H1 (cell line): ENCODE results near the gene USP36. TPM values are rescaled to one million over a fixed set of nuclear protein-coding genes. Genes with fewer than 3 reads are reported as not detected.
"Not testable (repeated sequence)": the region's sequence is repeated elsewhere in the genome, so short reads cannot be mapped to it uniquely, and the experiment has no call there.

ENCODE experiments used
- CTCF ChIA-PET: fragments of 300-600 bp; sonication (Branson Sonifier 250); formaldehyde crosslinking; loops from one replicate; lab custom pipeline; 2021; ENCODE audit not compliant: partially characterized antibody; lab: Charles Lee
- POLR2A ChIA-PET: fragments of 300-600 bp; sonication (Branson Sonifier 250); formaldehyde crosslinking; loops from one replicate; lab custom pipeline; 2021; ENCODE audit warnings: inconsistent platforms; ENCODE audit not compliant: partially characterized antibody; lab: Charles Lee
- DNase-seq, 2 experiments: peaks; one replicate each; pipeline versions ENCODE4 v3.0.0 to v3.0.0-alpha.2; 2010 to 2022; ENCODE audit warnings: low spot score in 2 of 2, low read depth in 1 of 2, mixed read lengths in 1 of 2
- FAIRE-seq: peaks from 2 replicates; lab custom pipeline; 2011; peaks lifted over from hg19 to GRCh38; lab: Jason Lieb, UNC
- H2AFZ ChIP-seq: 2 replicates; pipeline ENCODE4 v1.8.1; 2012; ENCODE audit warnings: low read length, inconsistent platforms
- H2AK5ac ChIP-seq: 2 replicates; pipeline ENCODE4 v1.6.1; 2013; ENCODE audit warnings: low read depth, low read length
- H2BK120ac ChIP-seq: replicated peaks from 2 replicates; pipeline ENCODE3; 2013; ENCODE audit warnings: low read depth, low read length, inconsistent platforms
- H2BK12ac ChIP-seq: 2 replicates; pipeline ENCODE4 v1.6.1; 2013; ENCODE audit warnings: low read depth, low read length
- H2BK15ac ChIP-seq: 2 replicates; pipeline ENCODE4 v1.6.1; 2013; ENCODE audit warnings: low read length
- H2BK20ac ChIP-seq: 2 replicates; pipeline ENCODE4 v1.6.1; 2013; ENCODE audit warnings: low read length
- H2BK5ac ChIP-seq: 2 replicates; pipeline ENCODE4 v1.6.1; 2013; ENCODE audit warnings: low read depth, low read length
- H3K14ac ChIP-seq: 2 replicates; pipeline ENCODE4 v1.6.1; 2013; ENCODE audit warnings: inconsistent platforms; ENCODE audit not compliant: insufficient read length
- H3K18ac ChIP-seq: 2 replicates; pipeline ENCODE4 v1.6.1; 2013; ENCODE audit warnings: low read length; ENCODE audit errors: extremely low read depth
- H3K23ac ChIP-seq: 2 replicates; pipeline ENCODE4 v1.6.1; 2013; ENCODE audit warnings: inconsistent platforms; ENCODE audit not compliant: insufficient read length
- H3K23me2 ChIP-seq: 2 replicates; pipeline ENCODE4 v1.6.1; 2013; ENCODE audit warnings: low read depth, low read length
- H3K27ac ChIP-seq: 2 replicates; pipeline ENCODE4 v1.6.1; 2011; ENCODE audit warnings: low read depth, low read length, inconsistent platforms
- H3K27me3 ChIP-seq, 4 experiments: replicated peaks in 1 of 4; 1 replicate in 1 of 4; 2 replicates in 3 of 4; pipeline versions ENCODE4 v1.6.1 to v1.8.1; 2011 to 2013; ENCODE audit warnings: low read length in 3 of 4, mild to moderate bottlenecking in 3 of 4, inconsistent platforms in 2 of 4, mixed read lengths in 2 of 4, moderate library complexity in 1 of 4; ENCODE audit not compliant: control insufficient read depth in 3 of 4, insufficient read depth in 3 of 4; ENCODE audit errors: extremely low read depth in 1 of 4
- H3K36me3 ChIP-seq, 4 experiments: 2 replicates each; pipeline versions ENCODE4 v1.6.1 to v1.8.1; 2011 to 2013; ENCODE audit warnings: mild to moderate bottlenecking in 4 of 4, low read length in 3 of 4, moderate library complexity in 2 of 4, control low read depth in 1 of 4, inconsistent platforms in 1 of 4; ENCODE audit not compliant: insufficient read depth in 4 of 4, control insufficient read depth in 2 of 4
- H3K4ac ChIP-seq: replicated peaks from 2 replicates; pipeline ENCODE3; 2013; ENCODE audit warnings: low read length, low read depth, mixed read lengths, inconsistent platforms; ENCODE audit not compliant: insufficient read length
- H3K4me1 ChIP-seq, 4 experiments: replicated peaks in 1 of 4; 1 replicate in 1 of 4; 2 replicates in 3 of 4; pipeline versions ENCODE4 v1.6.1 to v1.8.1; 2011 to 2013; ENCODE audit warnings: low read length in 3 of 4, inconsistent platforms in 2 of 4, mixed read lengths in 1 of 4; ENCODE audit not compliant: insufficient read depth in 4 of 4, control insufficient read depth in 3 of 4
- H3K4me2 ChIP-seq, 2 experiments: 2 replicates each; pipeline versions ENCODE4 v1.6.1 to v1.8.1; 2011 to 2013; ENCODE audit warnings: low read depth in 2 of 2, low read length in 2 of 2, control low read depth in 1 of 2, inconsistent platforms in 1 of 2, mild to moderate bottlenecking in 1 of 2; ENCODE audit not compliant: insufficient read depth in 1 of 2
- H3K4me3 ChIP-seq, 4 experiments: fragments of 200-600, 300-600 bp in 1 of 4; sonication (generic), shearing (Covaris generic), sonication (Bioruptor Twin) in 1 of 4; 2 replicates each; pipeline versions ENCODE4 v1.5.1 to v1.8.1; 2011 to 2016; ENCODE audit warnings: low read length in 4 of 4, low read depth in 3 of 4, control low read depth in 2 of 4, inconsistent platforms in 2 of 4, mild to moderate bottlenecking in 2 of 4, mixed read lengths in 1 of 4, moderate library complexity in 1 of 4; ENCODE audit not compliant: insufficient read depth in 2 of 4; ENCODE audit errors: extremely low read depth in 1 of 4
- H3K56ac ChIP-seq: replicated peaks from 2 replicates; pipeline ENCODE3; 2013; ENCODE audit warnings: low read depth, mild to moderate bottlenecking, mixed read lengths, low read length, inconsistent platforms; ENCODE audit not compliant: insufficient read length
- H3K79me1 ChIP-seq: 2 replicates; pipeline ENCODE4 v1.6.1; 2013; ENCODE audit warnings: low read depth, low read length, control low read depth
- H3K79me2 ChIP-seq, 2 experiments: 2 replicates each; pipeline versions ENCODE4 v1.6.1 to v1.8.1; 2012 to 2013; ENCODE audit warnings: low read length in 2 of 2, mild to moderate bottlenecking in 2 of 2, inconsistent platforms in 1 of 2; ENCODE audit not compliant: insufficient read depth in 2 of 2, control insufficient read depth in 1 of 2
- H3K9ac ChIP-seq, 4 experiments: replicated peaks in 1 of 4; 1 replicate in 1 of 4; 2 replicates in 3 of 4; pipeline versions ENCODE4 v1.6.1 to v1.8.1; 2011 to 2013; ENCODE audit warnings: low read depth in 3 of 4, low read length in 3 of 4, control low read depth in 2 of 4, mild to moderate bottlenecking in 2 of 4, moderate library complexity in 2 of 4, inconsistent platforms in 1 of 4; ENCODE audit errors: extremely low read depth in 1 of 4
- H3K9me3 ChIP-seq, 2 experiments: 2 replicates each; pipeline versions ENCODE4 v1.6.1 to v1.8.1; 2012 to 2013; ENCODE audit warnings: mild to moderate bottlenecking in 2 of 2, moderate library complexity in 2 of 2, control low read depth in 1 of 2, inconsistent platforms in 1 of 2, low read depth in 1 of 2, low read length in 1 of 2, mixed read lengths in 1 of 2; ENCODE audit not compliant: insufficient read depth in 2 of 2
- H4K20me1 ChIP-seq, 2 experiments: replicated peaks in 1 of 2; 2 replicates each; pipeline versions ENCODE3 to v1.8.1; 2011 to 2013; ENCODE audit warnings: inconsistent platforms in 2 of 2, low read length in 2 of 2, mild to moderate bottlenecking in 1 of 2; ENCODE audit not compliant: insufficient read depth in 2 of 2, control insufficient read depth in 1 of 2
- H4K5ac ChIP-seq: 2 replicates; pipeline ENCODE4 v1.6.1; 2013; ENCODE audit warnings: low read length, low read depth, mixed read lengths, inconsistent platforms; ENCODE audit not compliant: insufficient read length
- H4K8ac ChIP-seq: 2 replicates; pipeline ENCODE4 v1.8.0; 2013; ENCODE audit warnings: mild to moderate bottlenecking, moderate library complexity, low read length, inconsistent platforms; ENCODE audit not compliant: insufficient read depth; ENCODE audit errors: extremely low read depth
- H4K91ac ChIP-seq: replicated peaks from 2 replicates; pipeline ENCODE3; 2013; ENCODE audit warnings: low read length, mixed read lengths, inconsistent platforms; ENCODE audit not compliant: insufficient read length
- WGBS, 2 experiments: shearing (Covaris generic) in 1 of 2; methylation state at CpG; one replicate each; pipeline versions ENCODE4 v1.1.6 to v1.1.7; 2013 to 2015; ENCODE audit warnings: low lambda C conversion rate in 2 of 2, mixed read lengths in 2 of 2, inconsistent platforms in 1 of 2, low coverage in 1 of 2, missing lambda C conversion rate in 1 of 2; ENCODE audit not compliant: insufficient replicate concordance in 2 of 2, insufficient coverage in 1 of 2, insufficient read length in 1 of 2; ENCODE audit errors: extremely low coverage in 1 of 2, missing lambda C conversion rate in 1 of 2; 5-methylcytosine and 5-hydroxymethylcytosine counted together
- polyA plus RNA-seq, 7 experiments: library from polyadenylated mRNA; depleted of rRNA in 3 of 7; stranded (reverse) in 5 of 7; unstranded in 2 of 7; fragments of >200 nt in 5 of 7; fragments of 200-250 nt in 2 of 7; gene quantifications; 1 replicate in 5 of 7; 2 replicates in 1 of 7; 4 replicates in 1 of 7; pipeline versions ENCODE4 v1.2.1 to v1.2.3, GENCODE V29; 2011 to 2013; ENCODE audit warnings: missing spikeins in 2 of 7, mixed read lengths in 2 of 7
- total RNA-seq: library from RNA; stranded (reverse); fragmentation: NEBNext Ultra II Directional; extraction: Animal tissue kit (Norgen Biotek cat#: 25700); gene quantifications from 2 replicates; pipeline ENCODE4 v1.2.1, GENCODE V29; 2021

The USP36 gene
- total and polyA plus RNA-seq, 2 of the 8 experiments (the other 6 are each of a cell fraction or from before 2014, with no cell fraction given): 40.7 to 67.7 TPM

DNA sequence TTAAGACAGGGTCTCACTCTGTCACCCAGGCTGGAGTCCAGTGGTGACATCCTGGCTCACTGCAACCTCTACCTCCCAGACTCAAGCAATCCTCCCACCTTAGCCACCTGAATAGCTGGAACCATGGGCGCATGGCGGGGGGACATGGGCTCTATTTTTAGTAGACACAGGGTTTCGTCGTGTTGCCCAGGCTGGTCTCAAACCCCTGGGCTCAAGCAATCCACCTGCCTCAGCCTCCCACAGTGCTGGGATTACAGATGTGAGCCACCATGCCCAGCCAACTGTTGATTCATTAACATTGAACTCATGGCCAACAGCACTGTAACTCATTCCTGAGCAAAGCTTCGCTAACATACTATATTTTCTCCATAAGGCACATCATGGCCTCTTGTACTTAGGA is 89.6 kb downstream of the USP36 start:
- H2AFZ ChIP-seq, DNase-seq, H4K5ac ChIP-seq, H3K4me3 ChIP-seq, POLR2A ChIA-PET, H3K9me3 ChIP-seq, H3K4me1 ChIP-seq, H2AK5ac ChIP-seq, H3K36me3 ChIP-seq, H2BK5ac ChIP-seq, H3K79me1 ChIP-seq, H2BK12ac ChIP-seq, H3K79me2 ChIP-seq, H3K27me3 ChIP-seq, FAIRE-seq, H4K8ac ChIP-seq, H2BK15ac ChIP-seq, H3K27ac ChIP-seq, H2BK20ac ChIP-seq, H4K20me1 ChIP-seq, H3K14ac ChIP-seq, H3K18ac ChIP-seq, H3K23me2 ChIP-seq, H3K4me2 ChIP-seq, H4K91ac ChIP-seq, H3K4ac ChIP-seq, H2BK120ac ChIP-seq, H3K23ac ChIP-seq, H3K56ac ChIP-seq, H3K9ac ChIP-seq: not testable (repeated sequence)
- CTCF ChIA-PET: interaction anchor here (0.6 to 1.2 kb wide), 2 partner anchors 28 to 613 kb away, joined by 3 read pairs; no protein-coding TSS in a partner anchor
- 92% methylated on average over 5 of the region's 5 CpGs; no CpG with 5 or more reads in 1 of the 2 experiments for WGBS, 2 experiments
